LNCAP (cell line): ENCODE data around the gene SPAG16.

ENCODE experiments used
- CTCF ChIP-seq: fragments of 450-650 bp; IDR thresholded peaks from 2 replicates; pipeline ENCODE4 v1.5.1; 2017; ENCODE audit warnings: mild to moderate bottlenecking

Gene SPAG16

GRCh38 chr2:213846856-213847255 lies 562.6 kb downstream of the SPAG16 start:
- no peak for TF ChIP-seq CTCF

GRCh38 chr2:213847316-213847715 lies 563.1 kb downstream of the SPAG16 start:
- TF ChIP-seq CTCF = no peak

- TF ChIP-seq CTCF = no peak
Measured at GRCh38 chr2:213848631-213849030, 564.4 kb downstream of the SPAG16 start.

GRCh38 chr2:213861638-213862037 lies 577.4 kb downstream of the SPAG16 start:
- TF ChIP-seq CTCF = no peak

- TF ChIP-seq CTCF = no peak
Measured at GRCh38 chr2:213862407-213863076, 578.3 kb downstream of the SPAG16 start.

- TF ChIP-seq CTCF = no peak
Measured at GRCh38 chr2:213863541-213863940, 579.3 kb downstream of the SPAG16 start.

- no peak for TF ChIP-seq CTCF
Measured at GRCh38 chr2:213868526-213868925, 584.3 kb downstream of the SPAG16 start.

GRCh38 chr2:213885485-213885884 lies 601.2 kb downstream of the SPAG16 start:
- TF ChIP-seq CTCF = no peak
